Stimulated activated CD4-positive, alpha-beta T cell treated with anti-CD3 and anti-CD28 coated beads, Interleukin-4, amount 100 ng/mL, for 24 hours (primary cell): ENCODE results near the gene NFRKB.

Experiments
- DNase-seq: peaks from one replicate; pipeline ENCODE4 v3.0.0-alpha.2; 2020

NFRKB gene

GRCh38 chr11:129895126-129896041 is at the start of gene NFRKB:
Gene NFRKB, minus strand, starts transcription at chr11:129895578. Its CDS starts 2,729 bp downstream, at chr11:129892849.
- peak; percentile 85 for DNase-seq

- no peak for DNase-seq
These were observed 49.3 kb upstream of the NFRKB start for GRCh38 chr11:129944696-129945095.

- no peak for DNase-seq
These were observed 47.7 kb upstream of the NFRKB start for GRCh38 chr11:129943036-129943435.

GRCh38 chr11:129939510-129939909 is 44.1 kb upstream of the NFRKB start:
- DNase-seq: no peak

GRCh38 chr11:129938764-129939163 is 43.4 kb upstream of the NFRKB start:
- DNase-seq: no peak

- no peak for DNase-seq
These were observed 42.3 kb upstream of the NFRKB start for GRCh38 chr11:129937592-129938238.

- no peak for DNase-seq
These were observed 40.3 kb upstream of the NFRKB start for GRCh38 chr11:129935723-129936122.

- no peak for DNase-seq
These were observed 38.5 kb upstream of the NFRKB start for GRCh38 chr11:129933891-129934290.

GRCh38 chr11:129933262-129933661 is 37.9 kb upstream of the NFRKB start:
- DNase-seq: no peak

- no peak for DNase-seq
These were observed 37.1 kb upstream of the NFRKB start for GRCh38 chr11:129932381-129933067.

- DNase-seq: no peak
These were observed 35.4 kb upstream of the NFRKB start for GRCh38 chr11:129930743-129931142.

- DNase-seq: no peak
These were observed 34.9 kb upstream of the NFRKB start for GRCh38 chr11:129930296-129930695.

- DNase-seq: no peak
These were observed 34.3 kb upstream of the NFRKB start for GRCh38 chr11:129929721-129930120.

GRCh38 chr11:129928923-129929692 is 33.7 kb upstream of the NFRKB start:
- no peak for DNase-seq

- DNase-seq: no peak
These were observed 27.3 kb upstream of the NFRKB start for GRCh38 chr11:129922674-129923073.

- no peak for DNase-seq
These were observed 23.0 kb upstream of the NFRKB start for GRCh38 chr11:129918361-129918760.

GRCh38 chr11:129917231-129917630 is 21.9 kb upstream of the NFRKB start:
- no peak for DNase-seq

- no peak for DNase-seq
These were observed 15.9 kb upstream of the NFRKB start for GRCh38 chr11:129911298-129911697.

GRCh38 chr11:129910360-129910759 is 15.0 kb upstream of the NFRKB start:
- no peak for DNase-seq

GRCh38 chr11:129905402-129905801 is 10.0 kb upstream of the NFRKB start:
- DNase-seq: no peak

- DNase-seq: no peak
These were observed 684 bp upstream of the NFRKB start for GRCh38 chr11:129896062-129896461.

- peak; percentile 20 for DNase-seq
These were observed 876 bp downstream of the NFRKB start for GRCh38 chr11:129894278-129895125.
